HCT116 (cell line): ENCODE results near the gene CGA. TPM values are rescaled to one million over a fixed set of nuclear protein-coding genes. Genes with fewer than 3 reads are reported as not detected.

Experiments
- ATAC-seq: fragments of 200-7000 bp; cut with Tn5 transposase; 2 replicates; pipeline ENCODE4 v1.9.1; 2020; ENCODE audit warnings: mild to moderate bottlenecking, moderate library complexity
- BruUV-seq: library from RNA; stranded (reverse); fragments of 400-500 nt; replicated peaks from 2 replicates; lab custom pipeline; 2021; lab: Mats Ljungman, UMichigan
- CTCF ChIA-PET: fragments of 300-600 bp; sonication (Branson Sonifier 250); formaldehyde crosslinking; loops from one replicate; lab custom pipeline; 2021; ENCODE audit warnings: antibody characterized with exemption; lab: Charles Lee
- POLR2A ChIA-PET: fragments of 300-600, 350-600 bp; sonication (Branson Sonifier 250); formaldehyde crosslinking; loops from one replicate; lab custom pipeline; 2021; ENCODE audit warnings: antibody characterized with exemption; lab: Charles Lee
- RAD21 ChIA-PET, 2 experiments: fragments of 300-600 bp; sonication (Branson Sonifier 250); formaldehyde crosslinking; loops; one replicate each; lab custom pipeline; 2023; ENCODE audit warnings: low total read pairs in 2 of 2; ENCODE audit not compliant: uncharacterized antibody in 2 of 2, unreplicated experiment in 2 of 2, low non-redundant PET in 1 of 2; lab: Charles Lee
- DNase-seq: peaks from one replicate; pipeline ENCODE4 v3.0.0-alpha.2; 2010; ENCODE audit warnings: low read depth, low spot score
- H2AFZ ChIP-seq: fragments of 200-600 bp; shearing (Covaris generic), sonication (generic); 2 replicates; pipeline ENCODE4 v1.6.1; 2017; ENCODE audit warnings: low read depth, mixed run types, mixed read lengths, antibody characterized with exemption, low read length; ENCODE audit not compliant: poor library complexity, severe bottlenecking
- H3K27ac ChIP-seq: 2 replicates; pipeline ENCODE4 v1.5.1; 2012; ENCODE audit warnings: low read depth, low read length
- H3K27me3 ChIP-seq: fragments of 200-600 bp; sonication (generic); 2 replicates; pipeline ENCODE4 v1.6.1; 2016; ENCODE audit warnings: mixed run types, low read length, mixed read lengths; ENCODE audit not compliant: insufficient read depth
- H3K36me3 ChIP-seq, 2 experiments: fragments of 200-500 bp in 1 of 2; fragments of 200-600 bp in 1 of 2; sonication (Bioruptor generic) in 1 of 2; sonication (generic) in 1 of 2; 2 replicates each; pipeline versions ENCODE4 v1.5.1 to v1.6.1; 2014 to 2016; ENCODE audit warnings: low read length in 2 of 2, inconsistent platforms in 1 of 2, mixed read lengths in 1 of 2, mixed run types in 1 of 2; ENCODE audit not compliant: insufficient read depth in 2 of 2, control insufficient read depth in 1 of 2
- H3K4me1 ChIP-seq, 2 experiments: fragments of 200-600 bp in 1 of 2; sonication (generic) in 1 of 2; 2 replicates each; pipeline versions ENCODE4 v1.5.1 to v1.6.1; 2012 to 2017; ENCODE audit warnings: low read length in 2 of 2, inconsistent platforms in 1 of 2, mild to moderate bottlenecking in 1 of 2, mixed read lengths in 1 of 2, mixed run types in 1 of 2, moderate library complexity in 1 of 2; ENCODE audit not compliant: insufficient read depth in 2 of 2, control insufficient read depth in 1 of 2
- H3K4me2 ChIP-seq: fragments of 200-600 bp; sonication (generic); 2 replicates; pipeline ENCODE4 v1.6.1; 2017; ENCODE audit warnings: mixed run types, low read length, mixed read lengths
- H3K4me3 ChIP-seq, 2 experiments: fragments of 200-600 bp in 1 of 2; sonication (generic) in 1 of 2; replicated peaks in 1 of 2; 2 replicates each; pipeline ENCODE4 v1.5.1; 2011 to 2016; ENCODE audit warnings: low read length in 2 of 2, control low read depth in 1 of 2, low read depth in 1 of 2, mild to moderate bottlenecking in 1 of 2, mixed read lengths in 1 of 2, mixed run types in 1 of 2
- H3K79me2 ChIP-seq: fragments of 200-600 bp; sonication (generic); 2 replicates; pipeline ENCODE4 v1.6.1; 2017; ENCODE audit warnings: mild to moderate bottlenecking, mixed run types, low read length, moderate library complexity, mixed read lengths; ENCODE audit not compliant: insufficient read depth
- H3K9ac ChIP-seq: fragments of 200-600 bp; sonication (generic); 2 replicates; pipeline ENCODE4 v1.6.1; 2016; ENCODE audit warnings: low read length, mixed read lengths
- H3K9me2 ChIP-seq: fragments of 200-600 bp; sonication (generic), shearing (Covaris generic); 2 replicates; pipeline ENCODE4 v1.6.1; 2017; ENCODE audit warnings: mixed run types, mild to moderate bottlenecking, moderate library complexity; ENCODE audit not compliant: insufficient read depth
- H3K9me3 ChIP-seq, 2 experiments: fragments of 200-500 bp in 1 of 2; fragments of 200-600 bp in 1 of 2; sonication (Bioruptor generic) in 1 of 2; sonication (generic) in 1 of 2; 2 replicates each; pipeline ENCODE4 v1.6.1; 2014 to 2017; ENCODE audit warnings: low read length in 2 of 2, mixed read lengths in 2 of 2, inconsistent platforms in 1 of 2, low read depth in 1 of 2, mild to moderate bottlenecking in 1 of 2, mixed run types in 1 of 2, moderate library complexity in 1 of 2; ENCODE audit not compliant: control insufficient read depth in 1 of 2, insufficient read depth in 1 of 2
- H4K20me1 ChIP-seq: fragments of 200-600 bp; sonication (generic), shearing (Covaris generic); 2 replicates; pipeline ENCODE4 v1.6.1; 2017; ENCODE audit warnings: mixed run types, mild to moderate bottlenecking, moderate library complexity; ENCODE audit not compliant: insufficient read depth
- CEBPB ChIP-seq: IDR thresholded peaks from 2 replicates; pipeline ENCODE4 v1.6.1; 2012; ENCODE audit warnings: low read depth
- CTCF ChIP-seq, 3 experiments: fragments of 200-600 bp in 1 of 3; sonication (generic) in 1 of 3; IDR thresholded peaks in 2 of 3; conservative IDR thresholded peaks in 1 of 3; 2 replicates each; pipeline ENCODE4 v1.5.1; 2012 to 2017; ENCODE audit warnings: low read depth in 2 of 3, low read length in 2 of 3, antibody characterized with exemption in 1 of 3, borderline replicate concordance in 1 of 3, control low read depth in 1 of 3, mild to moderate bottlenecking in 1 of 3, mixed read lengths in 1 of 3, mixed run types in 1 of 3, moderate library complexity in 1 of 3; ENCODE audit not compliant: insufficient read depth in 1 of 3
- EGR1 ChIP-seq: IDR thresholded peaks from 2 replicates; pipeline ENCODE4 v1.6.1; 2012; ENCODE audit warnings: low read depth
- ELF1 ChIP-seq: IDR thresholded peaks from 2 replicates; pipeline ENCODE4 v1.6.1; 2012; ENCODE audit warnings: low read depth, borderline replicate concordance
- EZH2phosphoT487 ChIP-seq: fragments of 200-600 bp; IDR thresholded peaks from 2 replicates; pipeline ENCODE4 v1.6.1; 2018; ENCODE audit warnings: antibody characterized with exemption, borderline replicate concordance
- JUND ChIP-seq: IDR thresholded peaks from 2 replicates; pipeline ENCODE4 v1.6.1; 2012
- MAX ChIP-seq: IDR thresholded peaks from 2 replicates; pipeline ENCODE4 v1.6.1; 2012
- POLR2A ChIP-seq: IDR thresholded peaks from 2 replicates; pipeline ENCODE4 v1.7.0; 2011; ENCODE audit warnings: borderline replicate concordance; ENCODE audit not compliant: insufficient read depth, insufficient read length; ENCODE audit errors: extremely low read depth
- POLR2AphosphoS5 ChIP-seq: IDR thresholded peaks from 2 replicates; pipeline ENCODE4 v1.6.1; 2011; ENCODE audit warnings: mild to moderate bottlenecking, low read depth, low read length, moderate library complexity
- SP1 ChIP-seq: IDR thresholded peaks from 2 replicates; pipeline ENCODE4 v1.6.1; 2012; ENCODE audit warnings: low read depth
- TCF7L2 ChIP-seq: IDR thresholded peaks from 2 replicates; pipeline ENCODE4 v1.7.0; 2011; ENCODE audit warnings: borderline replicate concordance, inconsistent platforms; ENCODE audit not compliant: insufficient read depth, insufficient read length; ENCODE audit errors: extremely low read depth
- ZNF274 ChIP-seq: fragments of 200-500 bp; sonication (Bioruptor generic); IDR thresholded peaks from 2 replicates; pipeline ENCODE4 v1.6.1; 2014; ENCODE audit warnings: mild to moderate bottlenecking, low read depth, low read length, inconsistent platforms
- intact Hi-C: fragments of 100-400 bp; cut with micrococcal nuclease; formaldehyde crosslinking; loops from 2 replicates; pipeline ENCODE4 v1.10.0; 2022
- total RNA-seq: library from RNA; stranded (reverse); gene quantifications from one replicate; pipeline ENCODE4 v1.2.1, GENCODE V29; 2021; ENCODE audit not compliant: unreplicated experiment

Gene CGA
- total RNA-seq, 1 experiment from 2014 or later = not detected

- H3K4me3 ChIP-seq = no peak overlapping the region
- no peaks in the 10 kb centered on the region for H3K4me1 ChIP-seq
- ChIA-PET RAD21 (no interaction called here), CTCF (no interaction called here), POLR2A (no interaction called here)
- no peak overlapping the region for H3K9ac ChIP-seq
- no peak for ATAC-seq
- H3K9me2 ChIP-seq = no peaks in the 10 kb centered on the region
- H3K27ac ChIP-seq = no peak overlapping the region
- no peaks in the 10 kb centered on the region for H4K20me1 ChIP-seq
- H3K36me3 ChIP-seq = no peaks in the 10 kb centered on the region
- no peak for DNase-seq
- no peaks in the 10 kb centered on the region for H3K9me3 ChIP-seq
- H3K79me2 ChIP-seq = no peaks in the 10 kb centered on the region
- peaks cover 4% of the 10 kb centered on the region; the same call in 1 of the 2 replicates for H3K27me3 ChIP-seq
- H2AFZ ChIP-seq = no peak overlapping the region
- H3K4me2 ChIP-seq = no peak overlapping the region
- no TSS peak for BruUV-seq
- TF ChIP-seq ELF1 (no peak), POLR2A (no peak), EZH2phosphoT487 (no peak), ZNF274 (no peak), CTCF (IDR thresholded peaks at IDR 0.05 in 2 of 3, conservative IDR thresholded peaks at IDR 0.05 in 1 of 3; ENCODE audit: borderline replicate concordance in 1 of 3, insufficient read depth in 1 of 3, low read depth in 2 of 3, low read length in 2 of 3) (no peak), SP1 (no peak), POLR2AphosphoS5 (no peak), TCF7L2 (no peak), CEBPB (no peak), MAX (no peak), JUND (no peak), EGR1 (no peak)
- intact Hi-C loops = loop anchor here (10.0 kb wide), 1 partner anchor 161 kb away; no protein-coding TSS in a partner anchor
Observed at GRCh38 chr6:87074101-87074621, 20.7 kb downstream of the CGA start.
